IMR-90 (cell line): ENCODE measurements around the gene DAB1. TPM values are rescaled to one million over a fixed set of nuclear protein-coding genes. Genes with fewer than 3 reads are reported as not detected.

Experiments used
- ATAC-seq: fragments of 200-7000 bp; cut with Tn5 transposase; 2 replicates; pipeline ENCODE4 v1.9.1; 2020; ENCODE audit warnings: low read depth, mild to moderate bottlenecking, moderate library complexity
- BruUV-seq: library from RNA; stranded (reverse); fragments of 400-500 nt; replicated peaks from 2 replicates; lab custom pipeline; 2021; lab: Mats Ljungman, UMichigan
- CTCF ChIA-PET: fragments of 300-600 bp; formaldehyde crosslinking; extraction: SDS; loops from one replicate; lab custom pipeline; 2021; ENCODE audit warnings: antibody characterized with exemption; lab: Yijun Ruan, JAX
- POLR2A ChIA-PET: fragments of 300-600 bp; sonication (Branson Sonifier 250); formaldehyde crosslinking; loops from one replicate; lab custom pipeline; 2022; ENCODE audit warnings: antibody characterized with exemption; ENCODE audit not compliant: unreplicated experiment; lab: Charles Lee
- DNase-seq: peaks from one replicate; pipeline ENCODE4 v3.0.0; 2013
- H2AFZ ChIP-seq: replicated peaks from 2 replicates; pipeline ENCODE3; 2013; ENCODE audit warnings: low read length, mild to moderate bottlenecking; ENCODE audit not compliant: poor library complexity
- H2AK5ac ChIP-seq: 2 replicates; pipeline ENCODE4 v1.6.1; 2013; ENCODE audit warnings: low read depth, low read length, inconsistent platforms
- H2AK9ac ChIP-seq: replicated peaks from 2 replicates; pipeline ENCODE3; 2013; ENCODE audit warnings: mild to moderate bottlenecking, low read depth, low read length, moderate library complexity; ENCODE audit not compliant: poor library complexity
- H2BK120ac ChIP-seq: 2 replicates; pipeline ENCODE4 v1.6.1; 2013; ENCODE audit warnings: low read depth, low read length, inconsistent platforms
- H2BK15ac ChIP-seq: 3 replicates; pipeline ENCODE4 v1.6.1; 2013; ENCODE audit warnings: low read depth, low read length, inconsistent platforms
- H2BK20ac ChIP-seq: 2 replicates; pipeline ENCODE4 v1.6.1; 2013; ENCODE audit warnings: low read depth, mild to moderate bottlenecking, inconsistent platforms, low read length, moderate library complexity
- H2BK5ac ChIP-seq: 2 replicates; pipeline ENCODE4 v1.6.1; 2013; ENCODE audit warnings: mild to moderate bottlenecking, low read depth, low read length, inconsistent platforms; ENCODE audit not compliant: poor library complexity, severe bottlenecking
- H3K14ac ChIP-seq: replicated peaks from 2 replicates; pipeline ENCODE4 v1.6.1; 2013; ENCODE audit warnings: low read depth, low read length, inconsistent platforms
- H3K18ac ChIP-seq: 2 replicates; pipeline ENCODE4 v1.6.1; 2013; ENCODE audit warnings: low read depth, low read length, control low read depth
- H3K23ac ChIP-seq: 2 replicates; pipeline ENCODE4 v1.6.1; 2013; ENCODE audit warnings: low read depth, low read length, inconsistent platforms
- H3K27ac ChIP-seq: 2 replicates; pipeline ENCODE4 v1.5.1; 2013; ENCODE audit warnings: mild to moderate bottlenecking, control low read depth, low read length; ENCODE audit not compliant: insufficient read depth
- H3K27me3 ChIP-seq: 2 replicates; pipeline ENCODE4 v1.6.1; 2013; ENCODE audit warnings: low read length; ENCODE audit not compliant: control insufficient read depth, insufficient read depth
- H3K36me3 ChIP-seq: 2 replicates; pipeline ENCODE4 v1.6.1; 2013; ENCODE audit warnings: low read length, mixed read lengths; ENCODE audit not compliant: control insufficient read depth, insufficient read depth
- H3K4ac ChIP-seq: 2 replicates; pipeline ENCODE4 v1.6.1; 2013; ENCODE audit warnings: low read depth, low read length, inconsistent platforms
- H3K4me1 ChIP-seq: 2 replicates; pipeline ENCODE4 v1.6.1; 2013; ENCODE audit warnings: low read length, mixed read lengths; ENCODE audit not compliant: control insufficient read depth, insufficient read depth
- H3K4me2 ChIP-seq: 2 replicates; pipeline ENCODE4 v1.6.1; 2013; ENCODE audit warnings: low read depth, mild to moderate bottlenecking, control low read depth, low read length, moderate library complexity
- H3K4me3 ChIP-seq: 2 replicates; pipeline ENCODE4 v1.5.1; 2013; ENCODE audit warnings: low read depth, mild to moderate bottlenecking, control low read depth, low read length, moderate library complexity; ENCODE audit not compliant: insufficient read depth
- H3K56ac ChIP-seq: 2 replicates; pipeline ENCODE4 v1.6.1; 2013; ENCODE audit warnings: low read length, inconsistent platforms; ENCODE audit not compliant: insufficient read depth; ENCODE audit errors: extremely low read depth
- H3K79me1 ChIP-seq, 2 experiments: 2 replicates each; pipeline ENCODE4 v1.6.1; 2013; ENCODE audit warnings: low read length in 2 of 2, inconsistent platforms in 1 of 2, low read depth in 1 of 2
- H3K9ac ChIP-seq: 2 replicates; pipeline ENCODE4 v1.6.1; 2013; ENCODE audit warnings: low read depth, low read length, control low read depth
- H3K9me1 ChIP-seq: 2 replicates; pipeline ENCODE4 v1.6.1; 2013; ENCODE audit warnings: low read length, inconsistent platforms; ENCODE audit not compliant: insufficient read depth
- H3K9me3 ChIP-seq: 2 replicates; pipeline ENCODE4 v1.6.1; 2013; ENCODE audit warnings: low read length; ENCODE audit not compliant: control insufficient read depth, insufficient read depth
- H4K20me1 ChIP-seq: 2 replicates; pipeline ENCODE4 v1.6.1; 2013; ENCODE audit warnings: low read length, inconsistent platforms; ENCODE audit not compliant: insufficient read depth
- H4K5ac ChIP-seq: 2 replicates; pipeline ENCODE4 v1.6.1; 2013; ENCODE audit warnings: mild to moderate bottlenecking, low read depth, low read length, control low read depth
- H4K8ac ChIP-seq, 2 experiments: 2 replicates each; pipeline ENCODE4 v1.6.1; 2013; ENCODE audit warnings: low read depth in 2 of 2, low read length in 2 of 2, control low read depth in 1 of 2, inconsistent platforms in 1 of 2
- H4K91ac ChIP-seq: 2 replicates; pipeline ENCODE4 v1.6.1; 2013; ENCODE audit warnings: low read depth, low read length, inconsistent platforms; ENCODE audit not compliant: insufficient read depth
- BHLHE40 ChIP-seq: fragments of 150-350 bp; IDR thresholded peaks from 2 replicates; pipeline ENCODE4 v1.6.1; 2016; ENCODE audit warnings: mild to moderate bottlenecking, low read depth, low read length
- CEBPB ChIP-seq: IDR thresholded peaks from 2 replicates; pipeline ENCODE4 v1.6.1; 2012; ENCODE audit warnings: low read depth, low read length, improper control_type of control experiment
- CHD1 ChIP-seq: IDR thresholded peaks from 2 replicates; pipeline ENCODE4 v1.6.1; 2012; ENCODE audit warnings: low read depth, low read length, improper control_type of control experiment
- MAZ ChIP-seq: IDR thresholded peaks from 2 replicates; pipeline ENCODE4 v1.6.1; 2012; ENCODE audit warnings: low read depth, mild to moderate bottlenecking, low read length, improper control_type of control experiment, moderate library complexity, borderline replicate concordance
- MXI1 ChIP-seq: IDR thresholded peaks from 2 replicates; pipeline ENCODE4 v1.6.1; 2012; ENCODE audit warnings: low read depth, mild to moderate bottlenecking, low read length, moderate library complexity, borderline replicate concordance
- NFE2L2 ChIP-seq: fragments of 150-350 bp; IDR thresholded peaks from 2 replicates; pipeline ENCODE4 v1.6.1; 2016; ENCODE audit warnings: low read depth, mild to moderate bottlenecking, low read length
- POLR2A ChIP-seq: IDR thresholded peaks from 2 replicates; pipeline ENCODE4 v1.6.1; 2012; ENCODE audit warnings: mild to moderate bottlenecking, low read depth, low read length
- RAD21 ChIP-seq: IDR thresholded peaks from 2 replicates; pipeline ENCODE4 v1.6.1; 2012; ENCODE audit warnings: low read length, improper control_type of control experiment
- RCOR1 ChIP-seq: IDR thresholded peaks from 2 replicates; pipeline ENCODE4 v1.6.1; 2012; ENCODE audit warnings: mild to moderate bottlenecking, low read length, improper control_type of control experiment; ENCODE audit not compliant: insufficient replicate concordance
- SMC3 ChIP-seq: fragments of 150-350 bp; IDR thresholded peaks from 2 replicates; pipeline ENCODE4 v1.6.1; 2016; ENCODE audit warnings: low read depth, mild to moderate bottlenecking, antibody characterized with exemption, low read length, moderate library complexity
- USF2 ChIP-seq: fragments of 150-350 bp; IDR thresholded peaks from 2 replicates; pipeline ENCODE4 v1.6.1; 2017; ENCODE audit warnings: mild to moderate bottlenecking, antibody characterized with exemption, low read length, low read depth
- WGBS, 2 experiments: methylation state at CpG; one replicate each; pipeline versions ENCODE4 v1.1.5 to v1.1.7; 2013; ENCODE audit warnings: missing lambda C conversion rate in 2 of 2; ENCODE audit not compliant: insufficient read length in 1 of 2; ENCODE audit errors: extremely low coverage in 2 of 2; 5-methylcytosine and 5-hydroxymethylcytosine counted together
- dilution Hi-C: fragments of 300-500 bp; cut with HindIII; formaldehyde crosslinking; loops from one replicate; pipeline ENCODE4 v1.14.3; 2018; ENCODE audit warnings: low sequenced_read_pairs; ENCODE audit not compliant: unreplicated experiment
- in situ Hi-C: fragments of 300-500 bp; cut with MboI; formaldehyde crosslinking; loops from 3 replicates; pipeline ENCODE4 v1.14.3; 2019; ENCODE audit warnings: low sequenced_read_pairs, inconsistent platforms, mixed read lengths
- intact Hi-C: fragments of 100-400 bp; cut with micrococcal nuclease; formaldehyde crosslinking; loops from 2 replicates; pipeline ENCODE4 v1.10.0; 2022
- polyA plus RNA-seq, 3 experiments: library from polyadenylated mRNA; depleted of rRNA; stranded (reverse); fragments of >200 nt; gene quantifications; 2 replicates each; pipeline ENCODE4 v1.2.3, GENCODE V29; 2012; ENCODE audit warnings: low replicate concordance in 1 of 3
- total RNA-seq: library from RNA; depleted of rRNA; stranded (reverse); fragments of >200 nt; gene quantifications from 2 replicates; pipeline ENCODE4 v1.2.3, GENCODE V29; 2012
- TF ChIP-seq, protein P1 (sequence below): fragments of 150-350 bp; IDR thresholded peaks from 2 replicates; pipeline ENCODE4 v1.6.1; 2016; ENCODE audit warnings: low read depth, mild to moderate bottlenecking, low read length, moderate library complexity, borderline replicate concordance

The DAB1 gene
- total and polyA plus RNA-seq, 2 of the 4 experiments (the other 2 are of a cell fraction): 0.18 to 0.41 TPM

DNA sequence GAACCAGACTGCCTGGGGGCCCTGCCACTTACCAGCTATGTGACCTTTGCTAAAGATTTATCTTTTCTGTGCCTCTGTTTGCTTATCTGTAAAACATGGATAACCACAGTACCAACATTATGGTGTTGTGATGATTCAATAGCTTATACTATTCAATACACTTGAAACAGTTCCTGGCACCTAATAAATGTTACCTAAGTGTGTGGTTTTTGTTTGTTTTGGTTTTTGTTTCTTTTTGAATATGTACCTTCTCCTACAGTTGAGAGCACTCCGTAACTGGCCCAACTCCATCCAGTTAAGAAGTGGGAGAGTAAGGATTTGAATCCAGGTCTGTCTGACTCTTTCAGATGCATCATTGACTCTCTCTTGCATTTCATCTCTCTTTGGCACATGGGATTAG, 332.2 kb downstream of the DAB1 start:
- Histone ChIP-seq H3K9ac (no peak overlapping the region), H3K4ac (no peak overlapping the region), H2AK9ac (no peak overlapping the region), H2BK5ac (no peak overlapping the region), H4K20me1 (no peaks in the 10 kb centered on the region), H4K5ac (no peak overlapping the region), H4K91ac (no peak overlapping the region), H3K27me3 (no peaks in the 10 kb centered on the region), H2AFZ (no peak overlapping the region), H3K4me1 (no peaks in the 10 kb centered on the region), H3K14ac (no peak overlapping the region), H3K56ac (no peak overlapping the region), H3K9me3 (no peaks in the 10 kb centered on the region), H2BK15ac (no peak overlapping the region), H3K79me1 (no peaks in the 10 kb centered on the region), H3K4me3 (no peak overlapping the region), H3K9me1 (no peaks in the 10 kb centered on the region), H4K8ac (no peak overlapping the region), H2BK20ac (no peak overlapping the region), H2BK120ac (no peak overlapping the region), H3K23ac (no peak overlapping the region), H3K4me2 (no peak overlapping the region), H3K18ac (no peak overlapping the region), H2AK5ac (no peak overlapping the region), H3K36me3 (no peaks in the 10 kb centered on the region), H3K27ac (no peak overlapping the region)
- WGBS, 2 experiments: no CpG with 5 or more reads among the region's 1 CpG
- TF ChIP-seq, protein P1, sequence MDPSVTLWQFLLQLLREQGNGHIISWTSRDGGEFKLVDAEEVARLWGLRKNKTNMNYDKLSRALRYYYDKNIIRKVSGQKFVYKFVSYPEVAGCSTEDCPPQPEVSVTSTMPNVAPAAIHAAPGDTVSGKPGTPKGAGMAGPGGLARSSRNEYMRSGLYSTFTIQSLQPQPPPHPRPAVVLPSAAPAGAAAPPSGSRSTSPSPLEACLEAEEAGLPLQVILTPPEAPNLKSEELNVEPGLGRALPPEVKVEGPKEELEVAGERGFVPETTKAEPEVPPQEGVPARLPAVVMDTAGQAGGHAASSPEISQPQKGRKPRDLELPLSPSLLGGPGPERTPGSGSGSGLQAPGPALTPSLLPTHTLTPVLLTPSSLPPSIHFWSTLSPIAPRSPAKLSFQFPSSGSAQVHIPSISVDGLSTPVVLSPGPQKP: no peak
- TF ChIP-seq MAZ: no peak
- TF ChIP-seq POLR2A: no peak
- TF ChIP-seq USF2: no peak
- no peak for TF ChIP-seq CEBPB
- no peak for TF ChIP-seq BHLHE40
- no peak for TF ChIP-seq RCOR1
- no peak for TF ChIP-seq NFE2L2
- TF ChIP-seq SMC3: no peak
- TF ChIP-seq MXI1: no peak
- no peak for TF ChIP-seq RAD21
- no peak for TF ChIP-seq CHD1
- in situ Hi-C loops: no loop called here
- intact Hi-C loops: no loop called here
- no peak for ATAC-seq
- CTCF ChIA-PET: no interaction called here
- POLR2A ChIA-PET: no interaction called here
- no peak for DNase-seq
- dilution Hi-C loops: no loop called here
- no TSS peak for BruUV-seq
